NOMO-1 (cell line): ENCODE data around the gene DEFB124.
"Not testable (repeated sequence)": the region's sequence is repeated elsewhere in the genome, so short reads cannot be mapped to it uniquely, and the experiment has no call there.

Experiments
- DNase-seq, 2 experiments: peaks; one replicate each; lab custom pipeline; 2025; ENCODE audit not compliant: unreplicated experiment in 2 of 2; lab: John Stamatoyannopoulos, UW

Gene DEFB124

DNA sequence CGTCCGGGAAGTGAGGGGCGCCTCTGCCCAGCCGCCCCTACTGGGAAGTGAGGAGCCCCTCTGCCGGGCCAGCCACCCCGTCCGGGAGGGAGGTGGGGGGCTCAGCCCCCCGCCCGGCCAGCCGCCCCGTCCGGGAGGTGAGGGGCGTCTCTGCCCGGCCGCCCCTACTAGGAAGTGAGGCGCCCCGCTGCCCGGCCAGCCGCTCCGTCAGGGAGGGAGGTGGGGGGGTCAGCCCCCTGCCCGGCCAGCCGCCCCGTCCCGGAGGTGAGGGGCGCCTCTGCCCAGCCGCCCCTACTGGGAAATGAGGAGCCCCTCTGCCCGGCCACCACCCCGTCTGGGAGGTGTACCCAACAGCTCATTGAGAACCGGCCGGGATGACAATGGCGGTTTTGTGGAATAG, 47.4 kb downstream of the DEFB124 start:
- DNase-seq: not testable (repeated sequence)

DNA sequence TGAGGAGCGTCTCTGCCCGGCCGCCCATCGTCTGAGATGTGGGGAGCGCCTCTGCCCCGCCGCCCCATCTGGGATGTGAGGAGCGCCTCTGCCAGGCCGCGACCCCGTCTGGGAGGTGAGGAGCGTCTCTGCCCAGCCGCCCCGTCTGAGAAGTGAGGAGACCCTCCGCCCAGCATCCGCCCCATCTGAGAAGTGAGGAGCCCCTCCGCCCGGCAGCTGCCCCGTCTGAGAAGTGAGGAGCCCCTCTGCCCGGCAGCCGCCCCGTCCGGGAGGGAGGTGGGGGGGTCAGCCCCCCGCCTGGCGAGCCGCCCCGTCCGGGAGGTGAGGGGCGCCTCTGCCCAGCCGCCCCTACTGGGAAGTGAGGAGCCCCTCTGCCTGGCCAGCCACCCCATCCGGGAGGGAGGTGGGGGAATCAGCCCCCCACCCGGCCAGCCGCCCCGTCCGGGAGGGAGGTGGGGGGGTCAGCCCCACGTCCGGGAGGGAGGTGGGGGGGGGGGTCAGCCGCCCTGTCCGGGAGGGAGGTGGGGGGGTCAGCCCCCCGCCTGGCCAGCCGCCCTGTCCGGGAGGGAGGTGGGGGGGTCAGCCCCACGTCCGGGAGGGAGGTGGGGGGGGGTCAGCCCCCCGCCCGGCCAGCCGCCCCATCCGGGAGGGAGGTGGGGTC, 47.9 kb downstream of the DEFB124 start:
- DNase-seq: not testable (repeated sequence)

DNA sequence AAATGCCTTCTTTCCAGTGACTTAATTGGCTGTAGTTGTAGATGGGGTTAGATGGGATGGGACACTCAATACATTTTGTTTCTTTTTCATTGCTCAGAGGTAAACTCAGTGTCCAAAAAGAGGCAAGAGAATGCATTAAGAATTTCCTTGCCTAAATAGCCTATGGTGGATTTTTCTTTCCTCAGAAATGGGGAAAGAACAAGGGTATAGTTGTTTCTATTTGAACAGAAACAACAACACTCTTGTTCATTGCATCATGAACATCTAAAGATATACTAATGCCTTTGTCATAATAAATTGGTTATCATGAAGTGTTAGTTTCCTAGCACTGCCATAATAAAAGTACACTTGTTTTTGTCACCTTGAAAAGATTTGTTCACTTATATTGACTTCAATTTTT, 49.1 kb downstream of the DEFB124 start:
- no peak for DNase-seq

DNA sequence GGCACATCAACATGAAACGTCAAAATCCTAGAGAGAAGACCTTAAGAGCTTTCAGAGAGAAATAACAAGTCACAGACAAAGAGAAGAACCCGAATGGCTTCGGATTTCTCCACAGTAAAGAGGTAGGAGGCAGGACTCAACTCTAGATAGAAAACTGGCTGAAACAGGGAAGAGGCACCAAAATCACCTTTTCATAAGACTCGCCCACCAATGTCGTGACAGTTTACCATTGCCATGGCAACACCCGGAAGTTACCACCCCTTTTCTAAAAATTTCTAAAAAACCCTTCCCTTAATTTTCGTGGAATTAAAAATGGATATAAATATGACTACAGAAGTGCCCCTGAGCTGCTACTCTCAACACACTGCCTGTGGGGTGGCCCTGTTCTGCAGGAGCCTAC, 56.6 kb downstream of the DEFB124 start:
- DNase-seq: no peak

DNA sequence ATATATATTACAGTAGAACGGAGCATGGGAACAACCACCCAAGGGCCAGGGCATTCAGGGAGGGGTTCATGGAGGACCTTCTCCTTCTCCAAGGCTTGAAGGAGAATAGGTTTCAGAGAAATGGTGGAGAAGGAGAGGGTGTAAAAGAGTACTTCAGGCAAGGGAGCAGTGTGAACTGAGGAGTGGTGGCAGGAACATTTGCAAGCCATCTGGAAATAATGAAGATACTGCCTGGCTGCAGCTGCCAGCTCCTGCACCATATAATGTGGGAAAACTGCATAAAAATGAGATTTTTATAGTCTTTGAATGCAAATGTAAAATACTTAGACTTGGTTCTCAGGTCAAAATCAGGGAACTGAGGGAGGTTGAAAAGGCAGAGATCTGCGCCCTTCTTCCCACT, 59.3 kb downstream of the DEFB124 start:
- DNase-seq: no peak
